HG03064 (cell line): ENCODE measurements around the gene RBM18.

ENCODE experiments used
- ATAC-seq: cut with Tn5 transposase; IDR thresholded peaks from one replicate; pipeline ENCODE4 v1.9.1; 2021; ENCODE audit warnings: low read depth; ENCODE audit not compliant: unreplicated experiment

The RBM18 gene

DNA sequence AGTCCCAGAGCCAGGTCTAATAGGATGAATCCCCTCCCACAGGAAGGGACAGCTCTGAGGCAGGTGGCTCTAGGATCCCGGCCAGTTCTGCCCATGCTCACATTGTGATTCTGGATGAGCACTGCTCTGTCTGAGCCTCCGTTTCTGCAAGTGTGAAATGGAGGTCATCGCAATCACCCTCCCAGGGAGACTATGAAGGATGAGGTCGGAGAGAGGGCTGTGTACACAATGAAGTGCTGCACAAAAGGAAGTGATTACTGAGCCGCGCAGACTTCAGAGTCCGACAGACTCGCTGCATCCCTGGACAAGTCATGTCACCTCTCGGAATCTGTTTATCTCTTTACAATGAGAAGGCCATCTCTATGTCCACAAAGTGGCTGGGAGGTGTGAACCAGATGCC is 57.5 kb downstream of the RBM18 start:
- no peak for ATAC-seq

DNA sequence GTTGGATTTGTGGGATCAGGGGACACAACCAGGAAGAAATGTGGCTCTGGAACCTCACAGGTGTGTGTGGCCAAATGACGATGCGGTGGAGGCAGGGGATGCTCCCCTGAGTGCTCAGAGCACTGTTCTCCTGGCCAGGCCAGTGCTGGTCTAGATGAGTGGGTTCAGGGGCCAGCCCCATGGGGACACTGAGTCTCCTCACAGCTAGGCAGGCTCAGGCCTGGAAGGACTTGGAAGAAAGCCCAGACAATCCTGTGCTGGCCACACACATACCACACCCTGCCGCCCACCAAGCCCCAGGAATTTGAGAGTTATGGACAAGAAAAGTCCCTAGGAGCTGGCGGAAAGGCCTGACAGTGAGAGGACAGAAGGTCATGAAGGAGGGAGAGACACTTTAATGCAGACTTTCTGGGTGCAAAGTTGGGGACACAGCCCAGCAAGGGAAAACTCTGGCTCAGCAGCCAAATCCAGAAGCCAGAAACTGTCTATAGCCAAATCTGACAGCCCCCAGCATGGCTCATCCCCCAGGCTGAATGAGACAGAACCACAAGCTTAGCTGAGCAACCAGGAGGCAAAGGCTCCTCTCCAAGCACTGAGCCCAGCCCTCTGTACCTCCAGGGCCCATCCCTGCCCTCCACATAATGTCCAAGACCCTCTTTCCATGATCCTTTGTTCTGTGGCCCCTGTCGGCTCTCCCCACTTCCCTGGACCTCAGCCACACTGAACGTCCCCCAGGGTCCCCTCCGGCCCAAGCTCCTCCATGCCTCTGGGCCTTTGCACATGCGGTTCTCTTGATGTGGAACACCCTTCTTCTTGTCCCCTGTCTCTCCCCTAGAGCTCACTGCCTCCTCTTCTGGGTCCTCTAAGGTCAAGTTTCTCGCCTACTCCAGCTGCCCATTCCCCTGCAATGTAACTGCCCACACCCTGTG is 58.3 kb downstream of the RBM18 start:
- ATAC-seq = no peak

GRCh38 chr9:122205176-122205575 is 59.5 kb downstream of the RBM18 start:
- ATAC-seq = no peak

DNA sequence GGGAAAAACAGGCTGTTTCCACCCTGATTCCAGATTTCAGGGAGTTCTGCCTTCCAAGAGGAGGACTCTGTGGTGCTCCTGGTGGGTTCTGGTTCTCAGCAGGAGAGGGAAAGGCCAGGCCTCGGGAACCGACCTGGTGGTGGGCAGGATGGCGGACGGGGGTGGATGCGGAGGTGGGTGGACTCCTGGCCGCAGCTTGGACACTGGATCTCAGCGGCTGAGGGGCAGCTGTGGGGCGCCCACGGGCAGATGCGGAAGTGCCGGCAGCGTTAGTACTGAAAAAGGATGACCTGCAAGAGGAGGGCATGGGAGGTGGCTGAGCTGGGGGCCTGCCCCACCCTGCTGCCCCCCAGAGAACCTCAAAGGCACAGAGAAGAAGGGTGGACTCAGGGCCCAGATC is 60.1 kb downstream of the RBM18 start:
- ATAC-seq = no peak

GRCh38 chr9:122204055-122204454 is 60.6 kb downstream of the RBM18 start:
- no peak for ATAC-seq

- no peak for ATAC-seq
Observed at GRCh38 chr9:122202111-122202510, 62.5 kb downstream of the RBM18 start.

DNA sequence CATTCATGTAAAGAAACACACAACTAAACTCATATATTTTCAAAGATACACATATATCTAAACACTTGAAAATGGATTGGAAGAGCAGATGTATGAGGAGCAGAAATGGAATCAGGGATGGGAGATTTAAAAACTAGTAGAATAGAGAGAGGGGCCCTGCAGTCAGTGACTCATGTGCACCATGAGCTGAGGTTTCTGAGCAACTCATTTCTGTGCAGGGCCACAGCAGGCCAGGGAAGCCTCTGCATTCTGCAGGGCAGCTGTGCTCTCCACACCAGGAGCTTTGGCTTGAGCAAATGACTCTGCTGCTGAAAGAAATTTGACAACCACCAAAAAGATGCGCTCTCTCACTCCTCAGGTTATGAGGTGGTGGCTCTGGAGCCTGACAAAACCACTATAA is 63.0 kb downstream of the RBM18 start:
- ATAC-seq = no peak

DNA sequence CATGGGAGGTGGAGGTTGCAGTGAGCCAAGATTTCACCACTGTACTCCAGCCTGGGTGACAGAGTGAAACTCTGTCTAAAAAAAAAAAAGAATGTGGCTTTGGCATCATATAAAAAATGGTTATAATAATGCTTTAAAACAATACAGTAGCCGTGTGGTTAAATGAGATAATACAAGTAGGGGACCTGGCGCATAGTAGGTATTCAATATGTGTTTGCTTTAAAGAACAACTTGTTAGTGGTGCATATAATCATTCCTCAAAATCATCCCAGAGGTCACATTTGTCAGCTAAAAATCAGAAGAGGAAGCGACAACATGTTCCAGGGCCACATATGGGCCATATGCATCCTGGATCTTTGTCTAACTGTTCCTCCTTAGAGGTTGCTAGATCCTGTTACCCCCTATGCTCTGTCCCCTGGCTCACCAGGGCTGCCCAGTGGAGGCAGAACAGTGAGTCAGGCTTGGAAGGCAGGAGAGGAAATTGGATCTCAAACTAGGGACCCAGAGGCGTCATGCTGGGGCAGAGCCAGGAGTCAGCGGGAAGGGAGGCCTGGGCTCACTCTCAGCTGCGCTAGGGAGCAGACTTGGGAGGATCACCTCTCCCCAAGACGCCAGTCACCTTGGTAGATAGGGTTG is 63.6 kb downstream of the RBM18 start:
- no peak for ATAC-seq

- ATAC-seq = no peak
Observed at GRCh38 chr9:122197882-122198281, 66.8 kb downstream of the RBM18 start.

- ATAC-seq = no peak
Observed at GRCh38 chr9:122197426-122197825, 67.2 kb downstream of the RBM18 start.

- no peak for ATAC-seq
Observed at GRCh38 chr9:122195875-122196274, 68.8 kb downstream of the RBM18 start.

- no peak for ATAC-seq
Observed at GRCh38 chr9:122193651-122194050, 71.0 kb downstream of the RBM18 start.

DNA sequence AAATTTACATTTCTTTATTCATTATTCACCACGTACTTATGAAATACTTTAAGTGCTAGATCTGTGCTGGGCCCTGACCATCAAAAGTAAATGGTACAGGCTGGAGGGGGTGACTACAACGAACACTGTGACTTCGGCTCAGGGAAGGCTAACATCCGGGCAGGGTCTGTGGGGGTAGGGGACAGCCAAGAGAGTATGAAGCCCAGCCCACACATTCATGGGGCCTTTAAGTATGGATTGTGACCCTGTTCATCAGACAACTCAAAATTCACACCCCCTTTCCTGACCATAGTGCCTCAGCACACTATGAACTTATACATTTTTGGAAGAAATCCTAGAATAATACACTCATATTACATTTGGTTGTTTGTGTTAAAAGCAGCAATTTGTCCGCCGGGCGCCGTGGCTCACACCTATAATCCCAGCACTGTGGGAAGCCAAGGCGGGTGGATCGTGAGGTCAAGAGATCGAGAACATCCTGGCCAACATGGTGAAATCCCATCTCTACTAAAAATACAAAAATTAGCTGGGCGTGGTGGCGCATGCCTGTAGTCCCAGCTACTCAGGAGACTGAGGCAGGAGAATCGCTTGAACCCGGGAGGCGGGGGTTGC is 71.6 kb downstream of the RBM18 start:
- ATAC-seq = no peak

- ATAC-seq = no peak
Observed at GRCh38 chr9:122192261-122192875, 72.3 kb downstream of the RBM18 start.

GRCh38 chr9:122191584-122191983 is 73.1 kb downstream of the RBM18 start:
- no peak for ATAC-seq

DNA sequence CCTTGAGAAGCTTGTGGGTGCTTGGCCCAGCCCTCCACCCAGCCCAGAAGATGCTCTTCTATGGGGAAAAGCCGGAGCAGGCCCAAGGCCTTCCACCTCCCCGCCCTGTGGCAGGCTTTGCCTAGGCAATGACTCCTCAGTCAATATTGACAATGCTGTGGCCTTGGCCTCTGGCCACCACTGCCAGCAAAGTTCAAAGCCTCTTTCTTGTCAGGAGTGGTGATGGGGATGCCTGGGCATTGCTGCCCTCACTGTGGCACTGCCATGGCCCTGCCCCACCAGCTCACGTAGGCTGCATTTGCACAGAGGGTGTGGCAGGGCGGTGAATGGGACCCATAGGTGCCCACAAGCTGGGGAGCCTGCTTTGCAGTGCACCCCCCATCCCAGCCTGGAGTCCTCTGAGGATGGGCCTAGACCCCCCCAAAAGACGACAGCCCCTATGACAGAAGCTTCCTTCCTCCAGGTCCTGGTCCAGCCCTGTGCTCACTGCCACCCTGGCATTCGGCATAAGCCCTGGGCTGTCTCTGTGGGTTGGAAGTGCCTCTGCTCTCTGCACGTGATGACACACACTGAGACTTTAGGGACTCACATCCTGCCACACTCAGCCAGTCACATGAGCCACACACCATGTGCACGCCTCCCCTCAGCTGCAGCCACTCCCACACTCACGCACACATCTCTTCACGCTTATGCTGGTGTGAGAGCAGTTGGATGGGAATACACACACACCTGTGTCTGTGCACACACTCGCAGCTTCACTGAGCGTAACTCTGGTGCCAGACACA is 73.9 kb downstream of the RBM18 start:
- no peak for ATAC-seq

GRCh38 chr9:122188369-122188768 is 76.3 kb downstream of the RBM18 start:
- no peak for ATAC-seq
